Heart right ventricle (tissue), 16 donors: ENCODE measurements around the gene TMEM127. TPM values are rescaled to one million over a fixed set of nuclear protein-coding genes. Genes with fewer than 3 reads are reported as not detected.

ENCODE experiments used
- ATAC-seq, 8 donors: fragments of 200-7000 bp; cut with Tn5 transposase; one replicate each; pipeline ENCODE4 v1.9.1; 2020; ENCODE audit warnings: mild to moderate bottlenecking in 8 of 8, moderate library complexity in 8 of 8, moderate number of reproducible peaks in 1 of 8
- DNase-seq, 2 donors: peaks; one replicate each; pipeline ENCODE4 v3.0.0-alpha.2; 2020
- H3K27ac ChIP-seq, 10 donors: fragments of 200-600 bp; sonication (generic) in 2 of 10; one replicate each; pipeline versions ENCODE4 v1.5.0 to v1.8.0; 2020 to 2022; ENCODE audit warnings: mild to moderate bottlenecking in 3 of 10
- H3K27me3 ChIP-seq, 7 donors: fragments of 200-600 bp; one replicate each; pipeline ENCODE4 v1.8.0; 2021 to 2022; ENCODE audit warnings: mild to moderate bottlenecking in 2 of 7
- H3K36me3 ChIP-seq, 9 donors: fragments of 200-600 bp; sonication (generic) in 1 of 9; one replicate each; pipeline versions ENCODE4 v1.5.0 to v1.8.0; 2020 to 2022; ENCODE audit warnings: mild to moderate bottlenecking in 2 of 9
- H3K4me1 ChIP-seq, 9 donors: fragments of 200-600 bp; sonication (generic) in 1 of 9; one replicate each; pipeline versions ENCODE4 v1.5.0 to v1.8.0; 2020 to 2022; ENCODE audit warnings: mild to moderate bottlenecking in 4 of 9
- H3K4me3 ChIP-seq, 10 donors: fragments of 200-600 bp; sonication (generic) in 2 of 10; one replicate each; pipeline versions ENCODE4 v1.5.0 to v1.8.0; 2020 to 2022; ENCODE audit warnings: mild to moderate bottlenecking in 7 of 10, moderate library complexity in 2 of 10
- H3K9me3 ChIP-seq, 11 donors: fragments of 200-600 bp in 10 of 11; sonication (generic) in 2 of 11; one replicate each; pipeline versions ENCODE4 v1.5.0 to v1.8.0; 2013 to 2022; ENCODE audit warnings: mild to moderate bottlenecking in 2 of 11, control low read depth in 1 of 11, moderate library complexity in 1 of 11
- CTCF ChIP-seq, 9 donors: fragments of 200-600 bp; sonication (generic) in 2 of 9; IDR thresholded peaks; one replicate each; pipeline versions ENCODE4 v1.5.0 to v1.8.0; 2021 to 2022; ENCODE audit warnings: antibody characterized with exemption in 9 of 9, mild to moderate bottlenecking in 5 of 9, moderate library complexity in 1 of 9
- WGBS, 2 donors: extraction: QIAGEN DNeasy Blood & Tissue Kit; methylation state at CpG; one replicate each; pipeline ENCODE4 v1.1.7; 2013; ENCODE audit warnings: inconsistent platforms in 1 of 2; 5-methylcytosine and 5-hydroxymethylcytosine counted together
- intact Hi-C, 10 donors: fragments of 100-400 bp; cut with DNase I; formaldehyde crosslinking; loops; one replicate each; pipeline versions ENCODE4 v1.11.1 to v1.14.2; 2022
- polyA plus RNA-seq, 2 donors: library from polyadenylated mRNA; stranded (reverse); fragments of 200-250 nt; gene quantifications; one replicate each; pipeline ENCODE4 v1.2.3, GENCODE V29; 2013
- total RNA-seq, 10 donors: library from RNA; stranded (reverse); fragmentation: NEBNext Ultra II Directional in 3 of 10; extraction: Animal tissue kit (Norgen Biotek cat#: 25700) in 3 of 10; gene quantifications; one replicate each; pipeline versions ENCODE4 v1.2.1 to v1.2.4, GENCODE V29; 2021 to 2023
- donor health status: Arrhythmogenic right ventricular cardiomyopathy.
- donor health status: ischemic (EF 13 %, LVEDD 7.1; RV severe dilation, severe dysfunction).
- donor health status: healthy with polysubstance abuse.
- donor health status: DM: no; HTN: yes; CAD: no.
- donor health status: DM: no; HTN: no; CAD: no.
- donor health status: ischemic (EF 25% LVEDD 6.9; RV normal size, moderate dysfunction).
- donor health status: ischemic (EF 25% LVEDD 5.7; RV mildly dilated, moderate dysfunction).
- donor health status: healthy.
- donor health status: DM: yes; HTN: yes; CAD: no.
- donor health status: Ischemic cardiomyopathy.
- donor health status: ischemic (EF 35%, LVEDD 5.7; RV mildly dilated, moderate dysfunction).
- donor health status: nonischemic (EF 11% LVEDD 7.7; RV severe dilation, severe dysfunction).
- donor health status: DM: yes; HTN: yes; CAD: no.
- donor health status: PGD.
- donor health status: ischemic (EF 29% LVEDD 5.4; RV normal size, mild dysfunction).
- donor health status: nonischemic (EF 23%, LVEDD 6.1; RV moderate dilation, normal function).

The TMEM127 gene
- total and polyA plus RNA-seq, 12 donors, result 15.2 to 113 (median 88.3) TPM

DNA sequence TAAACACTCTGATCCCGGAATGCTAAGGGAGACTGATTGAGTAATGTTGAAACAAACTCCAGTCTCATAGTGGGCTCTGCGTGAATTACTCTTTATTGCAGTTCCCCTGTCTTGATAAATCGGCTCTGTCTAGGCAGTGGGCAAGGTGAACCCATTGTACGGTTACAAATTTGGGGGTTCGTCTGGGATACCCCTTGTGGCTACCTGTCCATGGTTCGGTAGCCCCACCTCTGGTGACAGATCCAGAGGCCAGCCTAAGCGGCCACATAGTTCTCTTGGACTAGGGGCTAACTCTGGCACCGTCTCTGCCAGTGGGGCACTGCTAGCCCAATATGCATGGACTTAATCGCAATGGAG lies 56.1 kb downstream of the TMEM127 start:
- WGBS, 2 donors, result 91 to 94% methylated on average over 9 of the region's 9 CpGs
- peaks cover 0 to 4% (median 0%) of the 10 kb centered on the region in 9 donors for H3K36me3 ChIP-seq
- no peak for TF ChIP-seq CTCF (IDR thresholded peaks at IDR 0.05)
- H3K4me1 ChIP-seq, result peaks cover 6 to 45% (median 40%) of the 10 kb centered on the region in 9 donors
- peak overlapping the region; percentile 91 to 99 (median 97) for H3K27ac ChIP-seq
- H3K9me3 ChIP-seq, result no peaks in the 10 kb centered on the region
- no peak for ATAC-seq
- intact Hi-C loops, result loop anchor here in 7 of 10 donors (2.0 to 10.0 kb wide), 6 partner anchors 43 to 62 kb away; partner anchors contain the start of genes TMEM127 (in 3 of the 7), CIAO1 (in 1 of the 7) and DUSP2 (in 1 of the 7)
- no peaks in the 10 kb centered on the region for H3K27me3 ChIP-seq
- peak overlapping the region in 9 of 10 donors; percentile 63 to 100 (median 94) for H3K4me3 ChIP-seq
- no peak for DNase-seq

- H3K4me3 ChIP-seq, result peak overlapping the region; percentile 63 to 100 (median 95)
- DNase-seq (no peak), ATAC-seq (no peak)
- H3K27me3 ChIP-seq, result no peaks in the 10 kb centered on the region
- intact Hi-C loops, result loop anchor here in 5 of 10 donors (2.0 to 10.0 kb wide), 5 partner anchors 50 to 62 kb away; partner anchors contain the start of genes TMEM127 (in 3 of the 5), CIAO1 (in 1 of the 5) and DUSP2 (in 1 of the 5)
- H3K36me3 ChIP-seq, result peaks cover 0 to 4% (median 0%) of the 10 kb centered on the region in 9 donors
- TF ChIP-seq CTCF (IDR thresholded peaks at IDR 0.05), result no peak
- peaks cover 8 to 51% (median 46%) of the 10 kb centered on the region in 9 donors for H3K4me1 ChIP-seq
- WGBS, 2 donors, result 5 to 6% methylated on average over 21 of the region's 21 CpGs
- peak overlapping the region; percentile 91 to 99 (median 97) for H3K27ac ChIP-seq
- H3K9me3 ChIP-seq, result no peaks in the 10 kb centered on the region
Measured at GRCh38 chr2:96209011-96209728, 56.6 kb downstream of the TMEM127 start.

- Histone ChIP-seq H3K36me3 (peaks cover 0 to 5% (median 0%) of the 10 kb centered on the region in 9 donors), H3K4me1 (peaks cover 12 to 58% (median 54%) of the 10 kb centered on the region in 9 donors), H3K27ac (peak within 1 kb of the TSS; percentile 91 to 99 (median 97)), H3K27me3 (no peaks in the 10 kb centered on the region), H3K4me3 (peak within 1 kb of the TSS; percentile 63 to 100 (median 95)), H3K9me3 (no peaks in the 10 kb centered on the region)
- intact Hi-C loops, result loop anchor here in 6 of 10 donors (1.0 to 10.0 kb wide), 6 partner anchors 50 to 61 kb away; partner anchors contain the start of genes TMEM127 (in 3 of the 6), CIAO1 (in 1 of the 6) and DUSP2 (in 1 of the 6)
- WGBS, 2 donors, result 0% methylated on average over 99 to 100 of the region's 100 CpGs
- peak; percentile 99 for DNase-seq
- peak; percentile 96 to 97 (median 96) for ATAC-seq
- peak in 7 of 9 donors; percentile 10 to 39 (median 31) for TF ChIP-seq CTCF (IDR thresholded peaks at IDR 0.05)
Measured at GRCh38 chr2:96208143-96209010, 57.4 kb downstream of the TMEM127 start, which contains the start of gene STARD7. Gene STARD7 (minus strand): TSS chr2:96208827. CDS start chr2:96208434, 393 bp downstream.

DNA sequence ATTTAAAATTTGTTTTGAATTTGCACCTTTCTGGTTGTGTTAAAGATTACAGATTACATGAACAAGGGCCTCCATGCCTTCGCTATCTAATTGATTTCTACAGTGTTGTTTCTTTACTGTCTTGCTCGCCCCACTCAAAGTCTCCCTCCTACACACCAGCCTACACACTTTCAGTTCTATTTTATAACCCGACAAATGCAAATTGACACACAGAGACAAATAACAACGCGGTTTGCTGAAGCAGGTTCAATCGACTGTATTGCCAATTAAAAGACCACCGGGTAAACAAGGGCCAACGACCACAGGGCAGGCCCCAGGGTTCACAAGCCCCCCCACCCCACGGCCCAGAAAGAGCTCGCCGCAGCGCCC lies 58.0 kb downstream of the TMEM127 start:
- Histone ChIP-seq H3K27ac (peak overlapping the region; percentile 91 to 99 (median 97)), H3K4me1 (peaks cover 15 to 65% (median 60%) of the 10 kb centered on the region in 9 donors), H3K36me3 (peaks cover 0 to 5% (median 0%) of the 10 kb centered on the region in 9 donors), H3K9me3 (no peaks in the 10 kb centered on the region), H3K4me3 (peak overlapping the region; percentile 63 to 100 (median 95)), H3K27me3 (no peaks in the 10 kb centered on the region)
- DNase-seq (no peak), ATAC-seq (no peak)
- TF ChIP-seq CTCF (IDR thresholded peaks at IDR 0.05), result no peak
- intact Hi-C loops, result loop anchor here in 6 of 10 donors (1.0 to 10.0 kb wide), 6 partner anchors 51 to 60 kb away; partner anchors contain the start of genes TMEM127 (in 3 of the 6), CIAO1 (in 1 of the 6) and DUSP2 (in 1 of the 6)
- 0 to 1% methylated on average over 12 of the region's 12 CpGs for WGBS, 2 donors
